ENCODE results near the gene CACNG5.

CACNG5 gene

DNA sequence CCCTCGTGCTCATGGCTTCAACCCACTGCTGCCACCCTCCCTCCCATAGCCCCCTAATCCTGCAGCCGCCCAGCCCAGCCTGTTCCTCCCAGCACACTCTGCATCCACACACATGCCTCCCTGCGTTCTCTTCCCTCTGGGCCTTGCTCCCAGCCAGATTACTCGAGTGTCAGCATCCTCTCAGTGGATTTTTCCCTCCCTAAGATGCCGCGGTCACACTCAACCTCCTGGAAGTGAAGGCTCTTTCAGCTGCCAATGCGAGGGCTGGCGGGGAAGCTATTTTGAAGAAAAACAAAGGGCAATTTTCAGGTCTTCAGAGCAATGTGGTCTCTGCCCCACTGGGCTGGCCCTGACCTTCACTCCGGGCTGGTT is 23.2 kb upstream of the CACNG5 start (continued):
- TF ChIP-seq, protein P1, sequence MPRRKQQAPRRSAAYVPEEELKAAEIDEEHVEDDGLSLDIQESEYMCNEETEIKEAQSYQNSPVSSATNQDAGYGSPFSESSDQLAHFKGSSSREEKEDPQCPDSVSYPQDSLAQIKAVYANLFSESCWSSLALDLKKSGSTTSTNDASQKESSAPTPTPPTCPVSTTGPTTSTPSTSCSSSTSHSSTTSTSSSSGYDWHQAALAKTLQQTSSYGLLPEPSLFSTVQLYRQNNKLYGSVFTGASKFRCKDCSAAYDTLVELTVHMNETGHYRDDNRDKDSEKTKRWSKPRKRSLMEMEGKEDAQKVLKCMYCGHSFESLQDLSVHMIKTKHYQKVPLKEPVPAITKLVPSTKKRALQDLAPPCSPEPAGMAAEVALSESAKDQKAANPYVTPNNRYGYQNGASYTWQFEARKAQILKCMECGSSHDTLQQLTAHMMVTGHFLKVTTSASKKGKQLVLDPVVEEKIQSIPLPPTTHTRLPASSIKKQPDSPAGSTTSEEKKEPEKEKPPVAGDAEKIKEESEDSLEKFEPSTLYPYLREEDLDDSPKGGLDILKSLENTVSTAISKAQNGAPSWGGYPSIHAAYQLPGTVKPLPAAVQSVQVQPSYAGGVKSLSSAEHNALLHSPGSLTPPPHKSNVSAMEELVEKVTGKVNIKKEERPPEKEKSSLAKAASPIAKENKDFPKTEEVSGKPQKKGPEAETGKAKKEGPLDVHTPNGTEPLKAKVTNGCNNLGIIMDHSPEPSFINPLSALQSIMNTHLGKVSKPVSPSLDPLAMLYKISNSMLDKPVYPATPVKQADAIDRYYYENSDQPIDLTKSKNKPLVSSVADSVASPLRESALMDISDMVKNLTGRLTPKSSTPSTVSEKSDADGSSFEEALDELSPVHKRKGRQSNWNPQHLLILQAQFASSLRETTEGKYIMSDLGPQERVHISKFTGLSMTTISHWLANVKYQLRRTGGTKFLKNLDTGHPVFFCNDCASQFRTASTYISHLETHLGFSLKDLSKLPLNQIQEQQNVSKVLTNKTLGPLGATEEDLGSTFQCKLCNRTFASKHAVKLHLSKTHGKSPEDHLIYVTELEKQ (tag by site-specific recombination; IDR thresholded peaks at IDR 0.05; ENCODE audit: borderline replicate concordance): no peak
- TF ChIP-seq ZNF658 (tag by site-specific recombination; IDR thresholded peaks at IDR 0.05) (no peak), ZNF548 (tag by site-specific recombination; IDR thresholded peaks at IDR 0.05) (no peak), ZNF138 (tag by site-specific recombination; IDR thresholded peaks at IDR 0.05; ENCODE audit: borderline replicate concordance) (no peak), ZFHX2 (tag by site-specific recombination; conservative IDR thresholded peaks at IDR 0.05) (no peak)
- TF ChIP-seq, protein P2, sequence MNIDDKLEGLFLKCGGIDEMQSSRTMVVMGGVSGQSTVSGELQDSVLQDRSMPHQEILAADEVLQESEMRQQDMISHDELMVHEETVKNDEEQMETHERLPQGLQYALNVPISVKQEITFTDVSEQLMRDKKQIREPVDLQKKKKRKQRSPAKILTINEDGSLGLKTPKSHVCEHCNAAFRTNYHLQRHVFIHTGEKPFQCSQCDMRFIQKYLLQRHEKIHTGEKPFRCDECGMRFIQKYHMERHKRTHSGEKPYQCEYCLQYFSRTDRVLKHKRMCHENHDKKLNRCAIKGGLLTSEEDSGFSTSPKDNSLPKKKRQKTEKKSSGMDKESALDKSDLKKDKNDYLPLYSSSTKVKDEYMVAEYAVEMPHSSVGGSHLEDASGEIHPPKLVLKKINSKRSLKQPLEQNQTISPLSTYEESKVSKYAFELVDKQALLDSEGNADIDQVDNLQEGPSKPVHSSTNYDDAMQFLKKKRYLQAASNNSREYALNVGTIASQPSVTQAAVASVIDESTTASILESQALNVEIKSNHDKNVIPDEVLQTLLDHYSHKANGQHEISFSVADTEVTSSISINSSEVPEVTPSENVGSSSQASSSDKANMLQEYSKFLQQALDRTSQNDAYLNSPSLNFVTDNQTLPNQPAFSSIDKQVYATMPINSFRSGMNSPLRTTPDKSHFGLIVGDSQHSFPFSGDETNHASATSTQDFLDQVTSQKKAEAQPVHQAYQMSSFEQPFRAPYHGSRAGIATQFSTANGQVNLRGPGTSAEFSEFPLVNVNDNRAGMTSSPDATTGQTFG (tag by site-specific recombination; IDR thresholded peaks at IDR 0.05; ENCODE audit: borderline replicate concordance): no peak

DNA sequence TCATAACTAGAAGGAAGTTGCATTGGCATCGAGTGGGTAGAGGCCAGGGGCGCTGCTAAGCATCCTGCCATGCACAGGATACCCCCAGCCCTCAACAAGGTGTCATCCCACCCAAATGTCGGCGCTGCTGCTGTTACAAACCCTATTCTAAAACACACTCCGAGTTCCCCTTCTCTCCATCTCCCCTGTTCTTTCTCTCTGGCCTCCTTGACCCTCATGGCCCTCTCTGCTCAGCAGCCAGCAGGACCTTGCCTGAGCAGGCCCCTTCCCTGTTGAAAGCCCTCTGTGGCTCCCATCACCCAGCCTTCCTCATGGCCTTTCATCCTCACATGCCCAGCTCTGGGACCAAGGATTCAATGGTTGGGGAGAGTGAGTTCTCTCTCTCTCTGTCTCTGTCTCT is 22.3 kb upstream of the CACNG5 start:
- H3K9me3 ChIP-seq (ENCODE audit: control insufficient read depth, insufficient read depth, low read depth, low read length): no peaks in the 10 kb centered on the region
- no peaks in the 10 kb centered on the region for H3K4me1 ChIP-seq (ENCODE audit: control insufficient read depth, insufficient read depth, low read length)
- H3K36me3 ChIP-seq (ENCODE audit: control insufficient read depth in 2 of 2, insufficient read depth in 1 of 2, low read length in 2 of 2): no peaks in the 10 kb centered on the region
- H3K27ac ChIP-seq (ENCODE audit: extremely low read depth, low read depth, low read length): no peak overlapping the region
- H3K4me3 ChIP-seq (ENCODE audit: low read depth, low read length): no peak overlapping the region
- TF ChIP-seq REPIN1 (tag by site-specific recombination; IDR thresholded peaks at IDR 0.05; ENCODE audit: low read depth) (no peak), ZNF596 (tag by site-specific recombination; IDR thresholded peaks at IDR 0.05) (no peak), ZNF423 (tag by site-specific recombination; IDR thresholded peaks at IDR 0.05) (no peak), ZNF248 (tag by site-specific recombination; IDR thresholded peaks at IDR 0.05) (no peak), ZNF138 (tag by site-specific recombination; IDR thresholded peaks at IDR 0.05; ENCODE audit: borderline replicate concordance) (no peak), ZNF433 (tag by site-specific recombination; IDR thresholded peaks at IDR 0.05; ENCODE audit: low read depth) (no peak), ZNF311 (tag by site-specific recombination; IDR thresholded peaks at IDR 0.05; ENCODE audit: borderline replicate concordance) (no peak), IKZF3 (tag by site-specific recombination; IDR thresholded peaks at IDR 0.05) (no peak), ZNF324 (tag by site-specific recombination; IDR thresholded peaks at IDR 0.05) (no peak), ZNF792 (tag by site-specific recombination; IDR thresholded peaks at IDR 0.05) (no peak), ZNF529 (tag by site-specific recombination; IDR thresholded peaks at IDR 0.05; ENCODE audit: insufficient replicate concordance) (no peak), ZNF146 (tag by site-specific recombination; IDR thresholded peaks at IDR 0.05) (no peak), ZNF544 (tag by site-specific recombination; IDR thresholded peaks at IDR 0.05) (no peak)
- TF ChIP-seq, protein P2 (tag by site-specific recombination; IDR thresholded peaks at IDR 0.05; ENCODE audit: borderline replicate concordance): no peak
- TF ChIP-seq, protein P3, sequence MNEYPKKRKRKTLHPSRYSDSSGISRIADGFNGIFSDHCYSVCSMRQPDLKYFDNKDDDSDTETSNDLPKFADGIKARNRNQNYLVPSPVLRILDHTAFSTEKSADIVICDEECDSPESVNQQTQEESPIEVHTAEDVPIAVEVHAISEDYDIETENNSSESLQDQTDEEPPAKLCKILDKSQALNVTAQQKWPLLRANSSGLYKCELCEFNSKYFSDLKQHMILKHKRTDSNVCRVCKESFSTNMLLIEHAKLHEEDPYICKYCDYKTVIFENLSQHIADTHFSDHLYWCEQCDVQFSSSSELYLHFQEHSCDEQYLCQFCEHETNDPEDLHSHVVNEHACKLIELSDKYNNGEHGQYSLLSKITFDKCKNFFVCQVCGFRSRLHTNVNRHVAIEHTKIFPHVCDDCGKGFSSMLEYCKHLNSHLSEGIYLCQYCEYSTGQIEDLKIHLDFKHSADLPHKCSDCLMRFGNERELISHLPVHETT (tag by site-specific recombination; IDR thresholded peaks at IDR 0.05): no peak
- TF ChIP-seq, protein P4, sequence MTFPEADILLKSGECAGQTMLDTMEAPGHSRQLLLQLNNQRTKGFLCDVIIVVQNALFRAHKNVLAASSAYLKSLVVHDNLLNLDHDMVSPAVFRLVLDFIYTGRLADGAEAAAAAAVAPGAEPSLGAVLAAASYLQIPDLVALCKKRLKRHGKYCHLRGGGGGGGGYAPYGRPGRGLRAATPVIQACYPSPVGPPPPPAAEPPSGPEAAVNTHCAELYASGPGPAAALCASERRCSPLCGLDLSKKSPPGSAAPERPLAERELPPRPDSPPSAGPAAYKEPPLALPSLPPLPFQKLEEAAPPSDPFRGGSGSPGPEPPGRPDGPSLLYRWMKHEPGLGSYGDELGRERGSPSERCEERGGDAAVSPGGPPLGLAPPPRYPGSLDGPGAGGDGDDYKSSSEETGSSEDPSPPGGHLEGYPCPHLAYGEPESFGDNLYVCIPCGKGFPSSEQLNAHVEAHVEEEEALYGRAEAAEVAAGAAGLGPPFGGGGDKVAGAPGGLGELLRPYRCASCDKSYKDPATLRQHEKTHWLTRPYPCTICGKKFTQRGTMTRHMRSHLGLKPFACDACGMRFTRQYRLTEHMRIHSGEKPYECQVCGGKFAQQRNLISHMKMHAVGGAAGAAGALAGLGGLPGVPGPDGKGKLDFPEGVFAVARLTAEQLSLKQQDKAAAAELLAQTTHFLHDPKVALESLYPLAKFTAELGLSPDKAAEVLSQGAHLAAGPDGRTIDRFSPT (tag by site-specific recombination; IDR thresholded peaks at IDR 0.05): no peak
- CTCF ChIA-PET: interaction anchor here (0.7 kb wide), 1 partner anchor 10 kb away, joined by 3 read pairs; no protein-coding TSS in a partner anchor
- POLR2A ChIA-PET: no interaction called here
